HEK293 (cell line): Measurements from ENCODE around the gene EMD.

ENCODE experiments used
- CTCF ChIA-PET: fragments of 350-600 bp; formaldehyde crosslinking; extraction: SDS; loops from one replicate; lab custom pipeline; 2021; ENCODE audit warnings: antibody characterized with exemption; lab: Yijun Ruan, JAX
- POLR2A ChIA-PET: fragments of 300-600 bp; formaldehyde crosslinking; extraction: SDS; loops from one replicate; lab custom pipeline; 2020; ENCODE audit warnings: antibody characterized with exemption, inconsistent platforms; lab: Yijun Ruan, JAX
- H3K27ac ChIP-seq: fragments of 200-500 bp; sonication (Bioruptor generic); 2 replicates; pipeline ENCODE4 v1.5.1; 2014; ENCODE audit warnings: low read depth, low read length, control low read depth, inconsistent platforms; ENCODE audit errors: extremely low read depth
- H3K36me3 ChIP-seq, 2 experiments: fragments of 200-500 bp in 1 of 2; sonication (Bioruptor generic) in 1 of 2; 1 replicate in 1 of 2; 2 replicates in 1 of 2; pipeline ENCODE4 v1.5.1; 2014 to 2017; ENCODE audit warnings: inconsistent platforms in 2 of 2, low read length in 2 of 2; ENCODE audit not compliant: control insufficient read depth in 2 of 2, insufficient read depth in 1 of 2
- H3K4me1 ChIP-seq: fragments of 200-500 bp; sonication (Bioruptor generic); 2 replicates; pipeline ENCODE4 v1.5.1; 2014; ENCODE audit warnings: mild to moderate bottlenecking, low read length, inconsistent platforms; ENCODE audit not compliant: control insufficient read depth, insufficient read depth
- H3K4me3 ChIP-seq: 2 replicates; pipeline ENCODE4 v1.5.1; 2011; ENCODE audit warnings: low read depth, mild to moderate bottlenecking, control low read depth, low read length, moderate library complexity
- H3K9me3 ChIP-seq: fragments of 200-500 bp; sonication (Bioruptor generic); 2 replicates; pipeline ENCODE4 v1.5.1; 2014; ENCODE audit warnings: low read depth, low read length, inconsistent platforms; ENCODE audit not compliant: control insufficient read depth, insufficient read depth
- CTCF ChIP-seq: fragments of 450-650 bp; formaldehyde crosslinking; IDR thresholded peaks from 2 replicates; pipeline ENCODE4 v1.5.1; 2016; ENCODE audit warnings: missing biosample characterization, missing genetic modification characterization
- EGR2 ChIP-seq: fragments of 450-650 bp; formaldehyde crosslinking; IDR thresholded peaks from 2 replicates; pipeline ENCODE4 v1.5.1; 2016; ENCODE audit warnings: low read depth, missing biosample characterization, missing genetic modification characterization
- ELK4 ChIP-seq: IDR thresholded peaks from 2 replicates; pipeline ENCODE4 v1.6.1; 2011; ENCODE audit warnings: mild to moderate bottlenecking, low read depth, low read length, borderline replicate concordance
- GLIS1 ChIP-seq: fragments of 450-650 bp; formaldehyde crosslinking; IDR thresholded peaks from 2 replicates; pipeline ENCODE4 v1.5.1; 2016; ENCODE audit warnings: missing biosample characterization, missing genetic modification characterization
- KLF9 ChIP-seq: fragments of 450-650 bp; formaldehyde crosslinking; IDR thresholded peaks from 2 replicates; pipeline ENCODE4 v1.5.1; 2016; ENCODE audit warnings: missing biosample characterization, missing genetic modification characterization, low read depth
- SP2 ChIP-seq: fragments of 450-650 bp; formaldehyde crosslinking; IDR thresholded peaks from 2 replicates; pipeline ENCODE4 v1.5.1; 2016; ENCODE audit warnings: missing biosample characterization, missing genetic modification characterization
- SP3 ChIP-seq: fragments of 450-650 bp; formaldehyde crosslinking; IDR thresholded peaks from 2 replicates; pipeline ENCODE4 v1.5.1; 2016; ENCODE audit warnings: missing biosample characterization, missing genetic modification characterization
- ZBTB20 ChIP-seq: fragments of 450-650 bp; formaldehyde crosslinking; IDR thresholded peaks from 2 replicates; pipeline ENCODE4 v1.5.1; 2016; ENCODE audit warnings: missing biosample characterization, missing genetic modification characterization
- ZBTB48 ChIP-seq: fragments of 450-650 bp; formaldehyde crosslinking; IDR thresholded peaks from 2 replicates; pipeline ENCODE4 v1.5.1; 2016; ENCODE audit warnings: missing biosample characterization, missing genetic modification characterization
- ZBTB8A ChIP-seq: fragments of 450-650 bp; formaldehyde crosslinking; IDR thresholded peaks from 2 replicates; pipeline ENCODE4 v1.5.1; 2016; ENCODE audit warnings: missing biosample characterization, missing genetic modification characterization
- ZEB2 ChIP-seq: fragments of 450-650 bp; formaldehyde crosslinking; IDR thresholded peaks from 2 replicates; pipeline ENCODE4 v1.5.1; 2016; ENCODE audit warnings: missing biosample characterization, missing genetic modification characterization
- ZFHX2 ChIP-seq: fragments of 450-650 bp; formaldehyde crosslinking; conservative IDR thresholded peaks from 2 replicates; pipeline ENCODE4 v1.5.1; 2016; ENCODE audit warnings: missing biosample characterization, missing genetic modification characterization
- ZFP37 ChIP-seq: fragments of 450-650 bp; formaldehyde crosslinking; IDR thresholded peaks from 2 replicates; pipeline ENCODE4 v1.5.1; 2016; ENCODE audit warnings: missing biosample characterization, missing genetic modification characterization
- ZNF335 ChIP-seq: fragments of 450-650 bp; formaldehyde crosslinking; conservative IDR thresholded peaks from 2 replicates; pipeline ENCODE4 v1.5.1; 2016; ENCODE audit warnings: missing biosample characterization, missing genetic modification characterization
- ZNF366 ChIP-seq: fragments of 450-650 bp; formaldehyde crosslinking; conservative IDR thresholded peaks from 2 replicates; pipeline ENCODE4 v1.5.1; 2016; ENCODE audit warnings: missing biosample characterization, missing genetic modification characterization
- ZNF404 ChIP-seq: fragments of 450-650 bp; formaldehyde crosslinking; IDR thresholded peaks from 2 replicates; pipeline ENCODE4 v1.5.1; 2017; ENCODE audit warnings: missing biosample characterization, missing genetic modification characterization
- ZNF423 ChIP-seq: fragments of 450-650 bp; formaldehyde crosslinking; IDR thresholded peaks from 2 replicates; pipeline ENCODE4 v1.5.1; 2016; ENCODE audit warnings: missing biosample characterization, missing genetic modification characterization
- ZNF600 ChIP-seq: fragments of 450-650 bp; formaldehyde crosslinking; IDR thresholded peaks from 2 replicates; pipeline ENCODE4 v1.5.1; 2016; ENCODE audit warnings: missing biosample characterization, missing genetic modification characterization
- ZNF670 ChIP-seq: fragments of 450-650 bp; formaldehyde crosslinking; IDR thresholded peaks from 2 replicates; pipeline ENCODE4 v1.5.1; 2016; ENCODE audit warnings: missing biosample characterization, missing genetic modification characterization, low read depth
- ZNF830 ChIP-seq: fragments of 450-650 bp; IDR thresholded peaks from 2 replicates; pipeline ENCODE4 v1.5.0; 2018; ENCODE audit warnings: missing biosample characterization, missing genetic modification characterization, low read depth, mild to moderate bottlenecking, moderate library complexity
- ZSCAN23 ChIP-seq: fragments of 450-650 bp; formaldehyde crosslinking; IDR thresholded peaks from 2 replicates; pipeline ENCODE4 v1.5.1; 2016; ENCODE audit warnings: missing biosample characterization, missing genetic modification characterization
- TF ChIP-seq, protein P1 (sequence below): fragments of 450-650 bp; formaldehyde crosslinking; IDR thresholded peaks from 2 replicates; pipeline ENCODE4 v1.5.1; 2016; ENCODE audit warnings: missing biosample characterization, missing genetic modification characterization, low read depth
- TF ChIP-seq, protein P2 (sequence below): fragments of 450-650 bp; formaldehyde crosslinking; IDR thresholded peaks from 2 replicates; pipeline ENCODE4 v1.5.1; 2017; ENCODE audit warnings: missing biosample characterization, mild to moderate bottlenecking, missing genetic modification characterization, moderate library complexity
- TF ChIP-seq, protein P3 (sequence below): fragments of 450-650 bp; formaldehyde crosslinking; IDR thresholded peaks from 2 replicates; pipeline ENCODE4 v1.5.1; 2016; ENCODE audit warnings: missing biosample characterization, missing genetic modification characterization

Gene EMD

DNA sequence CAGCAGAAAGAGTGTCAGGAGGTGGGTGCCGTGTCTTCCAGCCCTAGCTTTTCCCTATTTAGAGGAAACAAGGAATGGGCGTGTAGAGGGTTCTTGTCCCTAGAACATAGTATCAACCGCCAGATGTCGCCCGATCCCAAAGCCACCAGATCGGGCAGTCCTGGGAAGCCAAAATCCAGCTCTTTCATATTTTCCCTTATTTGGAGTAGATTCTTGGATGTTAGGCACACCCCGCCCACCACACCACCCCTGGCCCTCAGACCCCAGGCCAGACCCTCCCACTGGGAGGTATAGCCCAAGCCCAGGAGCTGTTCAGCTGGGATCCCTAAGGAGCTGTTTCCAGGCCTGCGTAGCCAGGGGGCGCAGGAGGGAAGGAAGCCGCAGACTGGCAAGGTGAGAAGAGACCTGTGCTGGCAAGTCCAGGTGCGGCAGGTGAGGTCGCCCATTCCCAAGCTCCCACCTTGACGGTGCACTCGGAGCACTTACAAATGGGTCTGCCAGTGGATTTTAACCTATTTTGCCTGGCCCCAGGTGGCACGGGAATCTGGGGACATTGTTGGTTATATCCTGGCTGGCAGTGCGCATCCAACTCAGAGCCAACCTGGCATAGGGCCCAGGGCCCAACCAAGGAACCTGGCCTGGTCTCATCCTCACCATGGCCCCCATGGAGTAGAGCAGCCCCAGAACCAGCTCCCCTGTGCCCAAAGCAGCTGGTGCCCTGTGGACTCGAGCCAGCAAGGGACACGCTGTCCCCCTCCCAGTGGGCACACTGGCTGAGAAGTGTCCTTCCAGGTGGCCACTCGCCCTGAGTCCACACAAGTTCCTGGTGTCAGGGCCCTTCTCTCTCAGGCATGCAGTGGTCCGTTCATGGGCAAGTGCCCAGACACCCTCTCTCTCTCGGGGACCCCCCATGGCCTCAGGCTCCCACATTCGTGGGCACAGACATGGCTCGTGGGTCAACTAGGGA lies 5.5 kb upstream of the EMD start (continued):
- 0 out of 2 replicates have a peak, but pooled peaks have one; percentile 41 for TF ChIP-seq ZNF366 (tag by site-specific recombination)
- no peak for TF ChIP-seq ZSCAN23 (tag by site-specific recombination)
- peak; percentile 65; the same call in 1 of the 2 replicates for TF ChIP-seq ZBTB20 (tag by site-specific recombination)
- peak; percentile 63; the same call in 1 of the 2 replicates for TF ChIP-seq ZNF423 (tag by site-specific recombination)
- TF ChIP-seq ZNF830 (tag by site-specific recombination), result no peak
- peak; percentile 45; the same call in 1 of the 2 replicates for TF ChIP-seq CTCF
- TF ChIP-seq, protein P1, sequence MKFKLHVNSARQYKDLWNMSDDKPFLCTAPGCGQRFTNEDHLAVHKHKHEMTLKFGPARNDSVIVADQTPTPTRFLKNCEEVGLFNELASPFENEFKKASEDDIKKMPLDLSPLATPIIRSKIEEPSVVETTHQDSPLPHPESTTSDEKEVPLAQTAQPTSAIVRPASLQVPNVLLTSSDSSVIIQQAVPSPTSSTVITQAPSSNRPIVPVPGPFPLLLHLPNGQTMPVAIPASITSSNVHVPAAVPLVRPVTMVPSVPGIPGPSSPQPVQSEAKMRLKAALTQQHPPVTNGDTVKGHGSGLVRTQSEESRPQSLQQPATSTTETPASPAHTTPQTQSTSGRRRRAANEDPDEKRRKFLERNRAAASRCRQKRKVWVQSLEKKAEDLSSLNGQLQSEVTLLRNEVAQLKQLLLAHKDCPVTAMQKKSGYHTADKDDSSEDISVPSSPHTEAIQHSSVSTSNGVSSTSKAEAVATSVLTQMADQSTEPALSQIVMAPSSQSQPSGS, result no peak
- 0 out of 2 replicates have a peak, but pooled peaks have one; percentile 34 for TF ChIP-seq KLF9 (tag by site-specific recombination)

DNA sequence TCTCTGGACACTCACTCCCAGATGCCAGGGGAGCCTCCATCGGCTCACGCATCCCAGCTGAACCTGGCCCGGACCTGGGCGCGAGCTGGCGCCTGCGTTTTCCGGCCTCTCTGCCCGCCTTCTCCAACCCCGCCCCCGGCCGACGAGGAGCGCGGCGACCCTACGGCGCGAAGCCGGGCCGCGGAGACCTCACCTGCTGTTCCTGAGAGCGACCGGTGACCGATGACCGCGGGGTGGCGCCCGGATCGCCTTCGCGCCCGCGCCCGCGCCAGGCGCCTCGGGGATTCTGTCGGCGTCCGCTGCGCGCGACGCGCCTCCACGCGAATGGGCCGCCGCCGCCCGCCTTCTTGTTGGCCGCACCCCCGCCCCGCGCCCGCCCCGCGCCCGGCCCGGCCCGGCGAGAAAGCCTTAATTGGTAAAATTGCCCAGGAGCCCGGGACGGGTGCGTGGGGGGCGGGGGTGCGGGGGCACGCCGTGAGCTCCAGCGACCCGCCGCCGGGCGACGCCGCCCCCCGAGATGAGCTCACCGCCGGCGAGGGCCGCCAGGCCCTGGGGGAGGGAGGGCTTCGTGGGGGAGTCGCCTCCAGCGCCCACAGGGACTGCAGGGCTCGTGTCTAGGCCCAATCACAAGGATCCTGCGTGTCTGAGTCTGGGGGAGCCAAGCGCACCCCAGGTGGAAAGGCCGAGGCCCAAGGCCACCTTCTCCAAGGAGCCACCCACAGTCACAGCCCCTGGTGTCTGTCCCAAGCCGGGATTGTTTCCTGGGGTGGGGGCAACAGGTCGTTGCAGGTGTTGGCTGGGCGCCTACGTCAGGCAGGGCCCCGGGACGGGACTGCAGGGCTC lies 4.6 kb upstream of the EMD start, which contains the start of gene FLNA:
Gene FLNA, minus strand, starts transcription at position 322 of the 843 bp plus-strand sequence. CDS start 3,389 bp downstream, outside the sequence.
- POLR2A ChIA-PET, result interaction anchor here (1.4 to 2.4 kb wide), 5 partner anchors 9 to 153 kb away, joined by 3 to 19 read pairs (median 8); partner anchors contain the start of genes RPL10 and SLC10A3
- Histone ChIP-seq H3K27ac (peak within 1 kb of the TSS; percentile 66), H3K4me1 (peaks cover 15% of the 10 kb centered on the region), H3K36me3 (peaks cover 0 to 6% of the 10 kb centered on the region in 2 experiments; a peak in 1 of 3 replicates), H3K4me3 (peak within 1 kb of the TSS; percentile 42), H3K9me3 (no peaks in the 10 kb centered on the region)
- CTCF ChIA-PET, result interaction anchor here (0.9 to 3.8 kb wide), 9 partner anchors 8 to 361 kb away, joined by 3 to 29 read pairs (median 4); no protein-coding TSS in a partner anchor
- TF ChIP-seq SP3 (peak; percentile 39; the same call in 1 of the 2 replicates), ZNF404 (tag by site-specific recombination) (no peak), GLIS1 (tag by site-specific recombination) (peak; percentile 99), ZNF670 (tag by site-specific recombination) (no peak), ZFHX2 (tag by site-specific recombination) (peak; percentile 87), ELK4 (no peak), ZBTB48 (tag by site-specific recombination) (peak; percentile 54; the same call in 1 of the 2 replicates), EGR2 (tag by site-specific recombination) (peak; percentile 65), SP2 (tag by site-specific recombination) (peak; percentile 33), ZNF335 (tag by site-specific recombination) (peak; percentile 95), ZNF423 (tag by site-specific recombination) (0 out of 2 replicates have a peak, but pooled peaks have one; percentile 43), ZNF600 (tag by site-specific recombination) (peak; percentile 72; the same call in 1 of the 2 replicates), ZFP37 (0 out of 2 replicates have a peak, but pooled peaks have one; percentile 20), ZEB2 (peak; percentile 71; the same call in 1 of the 2 replicates), ZBTB8A (tag by site-specific recombination) (peak; percentile 86)
- TF ChIP-seq, protein P2, sequence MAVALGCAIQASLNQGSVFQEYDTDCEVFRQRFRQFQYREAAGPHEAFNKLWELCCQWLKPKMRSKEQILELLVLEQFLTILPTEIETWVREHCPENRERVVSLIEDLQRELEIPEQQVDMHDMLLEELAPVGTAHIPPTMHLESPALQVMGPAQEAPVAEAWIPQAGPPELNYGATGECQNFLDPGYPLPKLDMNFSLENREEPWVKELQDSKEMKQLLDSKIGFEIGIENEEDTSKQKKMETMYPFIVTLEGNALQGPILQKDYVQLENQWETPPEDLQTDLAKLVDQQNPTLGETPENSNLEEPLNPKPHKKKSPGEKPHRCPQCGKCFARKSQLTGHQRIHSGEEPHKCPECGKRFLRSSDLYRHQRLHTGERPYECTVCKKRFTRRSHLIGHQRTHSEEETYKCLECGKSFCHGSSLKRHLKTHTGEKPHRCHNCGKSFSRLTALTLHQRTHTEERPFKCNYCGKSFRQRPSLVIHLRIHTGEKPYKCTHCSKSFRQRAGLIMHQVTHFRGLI (tag by site-specific recombination), result peak; percentile 37; the same call in 1 of the 2 replicates
- TF ChIP-seq, protein P3, sequence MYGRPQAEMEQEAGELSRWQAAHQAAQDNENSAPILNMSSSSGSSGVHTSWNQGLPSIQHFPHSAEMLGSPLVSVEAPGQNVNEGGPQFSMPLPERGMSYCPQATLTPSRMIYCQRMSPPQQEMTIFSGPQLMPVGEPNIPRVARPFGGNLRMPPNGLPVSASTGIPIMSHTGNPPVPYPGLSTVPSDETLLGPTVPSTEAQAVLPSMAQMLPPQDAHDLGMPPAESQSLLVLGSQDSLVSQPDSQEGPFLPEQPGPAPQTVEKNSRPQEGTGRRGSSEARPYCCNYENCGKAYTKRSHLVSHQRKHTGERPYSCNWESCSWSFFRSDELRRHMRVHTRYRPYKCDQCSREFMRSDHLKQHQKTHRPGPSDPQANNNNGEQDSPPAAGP (tag by site-specific recombination), result peak; percentile 64; the same call in 1 of the 2 replicates
